ENCODE data around the gene SPSB4. TPM values are rescaled to one million over a fixed set of nuclear protein-coding genes. Genes with fewer than 3 reads are reported as not detected.

The SPSB4 gene
- total and polyA plus RNA-seq, 2 of the 8 experiments (the other 6 are each of a cell fraction or from before 2014, with no cell fraction given): 15.1 to 17.2 TPM

- ChIA-PET POLR2A (ENCODE audit: partially characterized antibody) (no interaction called here), CTCF (ENCODE audit: partially characterized antibody) (interaction anchor here (0.6 to 1.0 kb wide), 3 partner anchors 27 to 1543 kb away, joined by 3 to 4 read pairs (median 3); no protein-coding TSS in a partner anchor)
- Histone ChIP-seq H2AFZ (ENCODE audit: low read length) (no peak overlapping the region), H2BK20ac (ENCODE audit: low read length) (no peak overlapping the region), H4K5ac (ENCODE audit: insufficient read length, low read depth, low read length) (no peak overlapping the region), H3K27ac (ENCODE audit: low read depth, low read length) (no peak overlapping the region), H3K23me2 (ENCODE audit: low read depth, low read length) (no peaks in the 10 kb centered on the region), H3K79me2 (ENCODE audit: control insufficient read depth in 1 of 2, insufficient read depth in 2 of 2, low read length in 2 of 2) (no peaks in the 10 kb centered on the region), H2BK12ac (ENCODE audit: low read depth, low read length) (no peak overlapping the region), H4K20me1 (replicated peaks in 1 of 2; ENCODE audit: control insufficient read depth in 1 of 2, insufficient read depth in 2 of 2, low read length in 2 of 2) (no peaks in the 10 kb centered on the region), H3K4me2 (ENCODE audit: insufficient read depth in 1 of 2, low read depth in 2 of 2, low read length in 2 of 2) (no peak overlapping the region), H3K14ac (ENCODE audit: insufficient read length) (no peak overlapping the region), H3K4me1 (replicated peaks in 1 of 4; ENCODE audit: control insufficient read depth in 3 of 4, insufficient read depth in 4 of 4, low read length in 3 of 4) (no peaks in the 10 kb centered on the region), H3K56ac (replicated peaks; ENCODE audit: insufficient read length, low read depth, low read length) (no peak overlapping the region), H3K18ac (ENCODE audit: extremely low read depth, low read length) (no peak overlapping the region), H3K27me3 (replicated peaks in 1 of 4; ENCODE audit: control insufficient read depth in 3 of 4, extremely low read depth in 1 of 4, insufficient read depth in 3 of 4, low read length in 3 of 4) (no peaks in the 10 kb centered on the region), H3K23ac (ENCODE audit: insufficient read length) (no peak overlapping the region), H3K9ac (replicated peaks in 1 of 4; ENCODE audit: extremely low read depth in 1 of 4, low read depth in 3 of 4, low read length in 3 of 4) (no peak overlapping the region), H3K36me3 (ENCODE audit: control insufficient read depth in 2 of 4, insufficient read depth in 4 of 4, low read length in 3 of 4) (no peaks in the 10 kb centered on the region), H3K79me1 (ENCODE audit: low read depth, low read length) (no peaks in the 10 kb centered on the region), H3K4me3 (ENCODE audit: extremely low read depth in 1 of 4, insufficient read depth in 2 of 4, low read depth in 3 of 4, low read length in 4 of 4) (no peak overlapping the region), H2BK120ac (replicated peaks; ENCODE audit: low read depth, low read length) (no peak overlapping the region), H4K8ac (ENCODE audit: extremely low read depth, insufficient read depth, low read length) (no peak overlapping the region), H2BK5ac (ENCODE audit: low read depth, low read length) (no peak overlapping the region), H2AK5ac (ENCODE audit: low read depth, low read length) (no peak overlapping the region), H3K9me3 (ENCODE audit: insufficient read depth in 2 of 2, low read depth in 1 of 2, low read length in 1 of 2) (no peaks in the 10 kb centered on the region), H3K4ac (replicated peaks; ENCODE audit: insufficient read length, low read depth, low read length) (no peak overlapping the region), H4K91ac (replicated peaks; ENCODE audit: insufficient read length, low read length) (no peak overlapping the region), H2BK15ac (ENCODE audit: low read length) (no peak overlapping the region)
- no peak for DNase-seq (ENCODE audit: low read depth in 1 of 2, low spot score in 2 of 2)
- TF ChIP-seq BACH1 (IDR thresholded peaks at IDR 0.05; ENCODE audit: low read length) (no peak), MAFK (IDR thresholded peaks at IDR 0.05; ENCODE audit: low read depth, low read length) (no peak), ATF2 (IDR thresholded peaks at IDR 0.05; ENCODE audit: low read length) (no peak), USF2 (IDR thresholded peaks at IDR 0.05; ENCODE audit: low read length) (no peak), POLR2AphosphoS5 (IDR thresholded peaks at IDR 0.05; ENCODE audit: low read depth, low read length) (no peak), HDAC2 (IDR thresholded peaks at IDR 0.05; ENCODE audit: borderline replicate concordance in 1 of 2, low read depth in 2 of 2, low read length in 2 of 2) (no peak)
- FAIRE-seq: no peak
- WGBS, 2 experiments (ENCODE audit: extremely low coverage in 1 of 2, insufficient coverage in 1 of 2, insufficient read length in 1 of 2, insufficient replicate concordance in 2 of 2, low coverage in 1 of 2, low lambda C conversion rate in 2 of 2, missing lambda C conversion rate in 1 of 2): 87% methylated on average over 5 of the region's 5 CpGs; no CpG with 5 or more reads in 1 of the 2 experiments
Measured at GRCh38 chr3:141164852-141165251, 113.7 kb downstream of the SPSB4 start.

All from H1 (cell line).